Esophagus squamous epithelium (tissue), 4 donors: ENCODE results near the gene P2RX4.
"Not testable (repeated sequence)": the region's sequence is repeated elsewhere in the genome, so short reads cannot be mapped to it uniquely, and the experiment has no call there.

Experiments
- CTCF ChIP-seq, 6 experiments: fragments of 450-650 bp in 4 of 6; fragments of 200-600 bp in 2 of 6; sonication (generic) in 2 of 6; IDR thresholded peaks; one replicate each; pipeline ENCODE4 v1.5.1; 2016 to 2019; ENCODE audit warnings: antibody characterized with exemption in 6 of 6, mild to moderate bottlenecking in 4 of 6, moderate library complexity in 4 of 6
- POLR2A ChIP-seq, 4 donors: fragments of 450-650 bp; IDR thresholded peaks; one replicate each; pipeline ENCODE4 v1.6.1; 2017; ENCODE audit warnings: antibody characterized with exemption in 4 of 4, mild to moderate bottlenecking in 4 of 4, moderate library complexity in 3 of 4

GRCh38 chr12:121208571-121208970, 1.4 kb upstream of the P2RX4 start:
- not testable (repeated sequence) for TF ChIP-seq CTCF, POLR2A (IDR thresholded peaks at IDR 0.05)
